Activated CD4-positive, alpha-beta T cell treated with anti-CD3 and anti-CD28 coated beads, Interleukin-2, amount 10 ng/mL, durations not matched to agents 24 days and 14 days (primary cell): Measurements from ENCODE around the gene EPSTI1. TPM values are rescaled to one million over a fixed set of nuclear protein-coding genes. Genes with fewer than 3 reads are reported as not detected.
A peak's percentile ranks its signal among the peaks of the same experiment; 100 is the strongest.

ENCODE experiments used
- DNase-seq: peaks from one replicate; pipeline ENCODE4 v3.0.0; 2022
- H3K27ac Mint-ChIP-seq: one replicate; pipeline ENCODE4 v1.8.0; 2022; ENCODE audit warnings: mild to moderate bottlenecking, mixed read lengths
- H3K27me3 Mint-ChIP-seq: one replicate; pipeline ENCODE4 v1.8.0; 2022; ENCODE audit warnings: mixed read lengths
- H3K36me3 Mint-ChIP-seq: one replicate; pipeline ENCODE4 v1.8.0; 2022; ENCODE audit warnings: low read depth, mild to moderate bottlenecking, mixed read lengths
- H3K4me1 Mint-ChIP-seq: one replicate; pipeline ENCODE4 v1.8.0; 2021; ENCODE audit warnings: mixed read lengths
- H3K4me3 Mint-ChIP-seq: one replicate; pipeline ENCODE4 v1.8.0; 2022; ENCODE audit warnings: mild to moderate bottlenecking, moderate library complexity, mixed read lengths
- H3K9me3 Mint-ChIP-seq: one replicate; pipeline ENCODE4 v1.8.0; 2021; ENCODE audit warnings: mixed read lengths
- intact Hi-C: fragments of 100-400 bp; cut with micrococcal nuclease; formaldehyde crosslinking; loops from one replicate; pipeline ENCODE4 v1.15.1; 2023
- total RNA-seq: library from RNA; stranded (reverse); gene quantifications from 2 replicates; pipeline ENCODE4 v1.2.3, GENCODE V29; 2022

The EPSTI1 gene
- total RNA-seq, 1 donor from 2014 or later = 16.5 TPM

GRCh38 chr13:42973581-42973980 is 18.5 kb downstream of the EPSTI1 start:
- H3K36me3 Mint-ChIP-seq = peaks cover 55% of the 10 kb centered on the region
- no peak for DNase-seq
- no peak overlapping the region for H3K27ac Mint-ChIP-seq
- peaks cover 41% of the 10 kb centered on the region for H3K4me1 Mint-ChIP-seq
- no peak overlapping the region for H3K4me3 Mint-ChIP-seq
- H3K27me3 Mint-ChIP-seq = no peaks in the 10 kb centered on the region
- intact Hi-C loops = loop anchor here (5.0 to 10.0 kb wide), 3 partner anchors 104 to 379 kb away; no protein-coding TSS in a partner anchor
- no peaks in the 10 kb centered on the region for H3K9me3 Mint-ChIP-seq

GRCh38 chr13:42971691-42972347 is 20.2 kb downstream of the EPSTI1 start:
- no peak for DNase-seq
- no peaks in the 10 kb centered on the region for H3K9me3 Mint-ChIP-seq

GRCh38 chr13:42970824-42971690 is 21.0 kb downstream of the EPSTI1 start:
- Mint-ChIP-seq H3K36me3 (peaks cover 41% of the 10 kb centered on the region), H3K27me3 (no peaks in the 10 kb centered on the region), H3K9me3 (no peaks in the 10 kb centered on the region), H3K27ac (peak overlapping the region; percentile 82), H3K4me3 (no peak overlapping the region), H3K4me1 (peaks cover 31% of the 10 kb centered on the region)
- peak; percentile 84 for DNase-seq
- intact Hi-C loops = loop anchor here (1.0 to 10.0 kb wide), 4 partner anchors 20 to 376 kb away; no protein-coding TSS in a partner anchor

More at GRCh38 chr13:42971691-42972347, 20.2 kb downstream of the EPSTI1 start:
- Mint-ChIP-seq H3K4me1 (peaks cover 33% of the 10 kb centered on the region), H3K27ac (peak overlapping the region; percentile 30), H3K27me3 (no peaks in the 10 kb centered on the region), H3K36me3 (peaks cover 47% of the 10 kb centered on the region), H3K4me3 (no peak overlapping the region)
- intact Hi-C loops = loop anchor here (1.0 to 10.0 kb wide), 4 partner anchors 19 to 377 kb away; no protein-coding TSS in a partner anchor

- H3K27me3 Mint-ChIP-seq = no peaks in the 10 kb centered on the region
- no peak overlapping the region for H3K4me3 Mint-ChIP-seq
- intact Hi-C loops = loop anchor here (1.0 to 10.0 kb wide), 6 partner anchors 54 to 905 kb away; partner anchors contain the start of gene DNAJC15
- no peaks in the 10 kb centered on the region for H3K9me3 Mint-ChIP-seq
- DNase-seq = peak; percentile 93
- H3K36me3 Mint-ChIP-seq = peaks cover 41% of the 10 kb centered on the region
- H3K4me1 Mint-ChIP-seq = peaks cover 30% of the 10 kb centered on the region
- H3K27ac Mint-ChIP-seq = no peak overlapping the region
Observed at GRCh38 chr13:42969565-42970172, 22.4 kb downstream of the EPSTI1 start.

- peaks cover 40% of the 10 kb centered on the region for H3K36me3 Mint-ChIP-seq
- intact Hi-C loops = loop anchor here (1.0 to 2.0 kb wide), 3 partner anchors 54 to 906 kb away; partner anchors contain the start of gene DNAJC15
Observed at GRCh38 chr13:42968906-42969305, 23.1 kb downstream of the EPSTI1 start.

GRCh38 chr13:42967660-42968059 is 24.4 kb downstream of the EPSTI1 start:
- intact Hi-C loops = loop anchor here (2.0 kb wide), 1 partner anchor 907 kb away; no protein-coding TSS in a partner anchor
- no peak overlapping the region for H3K4me3 Mint-ChIP-seq
- no peak for DNase-seq
- H3K9me3 Mint-ChIP-seq = no peaks in the 10 kb centered on the region
- H3K27ac Mint-ChIP-seq = peak overlapping the region; percentile 51
- no peaks in the 10 kb centered on the region for H3K27me3 Mint-ChIP-seq
- peaks cover 29% of the 10 kb centered on the region for H3K4me1 Mint-ChIP-seq
- peaks cover 50% of the 10 kb centered on the region for H3K36me3 Mint-ChIP-seq

More at GRCh38 chr13:42968906-42969305, 23.1 kb downstream of the EPSTI1 start:
- DNase-seq = no peak
- no peak overlapping the region for H3K4me3 Mint-ChIP-seq
- no peaks in the 10 kb centered on the region for H3K27me3 Mint-ChIP-seq
- peaks cover 29% of the 10 kb centered on the region for H3K4me1 Mint-ChIP-seq
- peak overlapping the region; percentile 27 for H3K27ac Mint-ChIP-seq
- no peaks in the 10 kb centered on the region for H3K9me3 Mint-ChIP-seq

GRCh38 chr13:42965281-42965680 is 26.8 kb downstream of the EPSTI1 start:
- intact Hi-C loops = no loop called here

GRCh38 chr13:42964761-42965161 is 27.3 kb downstream of the EPSTI1 start:
- no peaks in the 10 kb centered on the region for H3K9me3 Mint-ChIP-seq
- peak overlapping the region; percentile 11 for H3K27ac Mint-ChIP-seq
- peaks cover 53% of the 10 kb centered on the region for H3K36me3 Mint-ChIP-seq
- intact Hi-C loops = no loop called here
- DNase-seq = no peak
- H3K27me3 Mint-ChIP-seq = no peaks in the 10 kb centered on the region
- H3K4me1 Mint-ChIP-seq = peaks cover 6% of the 10 kb centered on the region
- no peak overlapping the region for H3K4me3 Mint-ChIP-seq

More at GRCh38 chr13:42965281-42965680, 26.8 kb downstream of the EPSTI1 start:
- DNase-seq = no peak
- Mint-ChIP-seq H3K4me1 (peaks cover 10% of the 10 kb centered on the region), H3K4me3 (no peak overlapping the region), H3K9me3 (no peaks in the 10 kb centered on the region), H3K27me3 (no peaks in the 10 kb centered on the region), H3K27ac (no peak overlapping the region), H3K36me3 (peaks cover 55% of the 10 kb centered on the region)

GRCh38 chr13:42959615-42960014 is 32.4 kb downstream of the EPSTI1 start:
- peaks cover 2% of the 10 kb centered on the region for H3K4me1 Mint-ChIP-seq
- intact Hi-C loops = no loop called here
- H3K9me3 Mint-ChIP-seq = no peaks in the 10 kb centered on the region
- peaks cover 71% of the 10 kb centered on the region for H3K36me3 Mint-ChIP-seq
- H3K27ac Mint-ChIP-seq = no peak overlapping the region
- H3K27me3 Mint-ChIP-seq = no peaks in the 10 kb centered on the region
- H3K4me3 Mint-ChIP-seq = no peak overlapping the region
- DNase-seq = no peak

GRCh38 chr13:42957881-42958280 is 34.2 kb downstream of the EPSTI1 start:
- Mint-ChIP-seq H3K9me3 (no peaks in the 10 kb centered on the region), H3K27me3 (no peaks in the 10 kb centered on the region), H3K4me1 (peaks cover 2% of the 10 kb centered on the region), H3K4me3 (no peak overlapping the region), H3K27ac (no peak overlapping the region), H3K36me3 (peaks cover 72% of the 10 kb centered on the region)
- DNase-seq = no peak
- intact Hi-C loops = no loop called here

- intact Hi-C loops = no loop called here
- Mint-ChIP-seq H3K36me3 (peaks cover 83% of the 10 kb centered on the region), H3K27me3 (no peaks in the 10 kb centered on the region), H3K4me1 (peaks cover 2% of the 10 kb centered on the region), H3K4me3 (no peak overlapping the region), H3K9me3 (no peaks in the 10 kb centered on the region), H3K27ac (no peak overlapping the region)
- DNase-seq = no peak
Observed at GRCh38 chr13:42950181-42950580, 41.9 kb downstream of the EPSTI1 start.

- Mint-ChIP-seq H3K36me3 (peaks cover 87% of the 10 kb centered on the region), H3K9me3 (no peaks in the 10 kb centered on the region), H3K4me3 (no peak overlapping the region), H3K27me3 (no peaks in the 10 kb centered on the region), H3K27ac (no peak overlapping the region), H3K4me1 (no peaks in the 10 kb centered on the region)
- intact Hi-C loops = no loop called here
- DNase-seq = no peak
Observed at GRCh38 chr13:42947925-42948324, 44.1 kb downstream of the EPSTI1 start.

GRCh38 chr13:42946927-42947326 is 45.1 kb downstream of the EPSTI1 start:
- peaks cover 78% of the 10 kb centered on the region for H3K36me3 Mint-ChIP-seq
- no peak for DNase-seq
- H3K4me1 Mint-ChIP-seq = no peaks in the 10 kb centered on the region
- H3K9me3 Mint-ChIP-seq = no peaks in the 10 kb centered on the region
- no peak overlapping the region for H3K4me3 Mint-ChIP-seq
- H3K27me3 Mint-ChIP-seq = no peaks in the 10 kb centered on the region
- H3K27ac Mint-ChIP-seq = no peak overlapping the region
- intact Hi-C loops = no loop called here
